Peyer's patch (tissue), 4 donors: ENCODE measurements around the gene SUCNR1. TPM values are rescaled to one million over a fixed set of nuclear protein-coding genes. Genes with fewer than 3 reads are reported as not detected.

Source experiments
- DNase-seq, 3 donors: peaks; one replicate each; pipeline ENCODE4 v3.0.0-alpha.2; 2017 to 2019
- H3K27ac ChIP-seq, 4 donors: fragments of 200-600 bp; sonication (generic); one replicate each; pipeline ENCODE4 v1.5.1; 2016 to 2019
- H3K27me3 ChIP-seq, 2 donors: fragments of 200-600 bp; sonication (generic); one replicate each; pipeline ENCODE4 v1.5.1; 2019
- H3K36me3 ChIP-seq, 3 donors: fragments of 200-600 bp; sonication (generic); one replicate each; pipeline ENCODE4 v1.5.1; 2016 to 2019
- H3K4me1 ChIP-seq, 4 donors: fragments of 200-600 bp; sonication (generic); one replicate each; pipeline ENCODE4 v1.5.1; 2016 to 2019
- H3K4me3 ChIP-seq, 4 donors: fragments of 200-600 bp; sonication (generic); 1 replicate in 3 of 4; 2 replicates in 1 of 4; pipeline ENCODE4 v1.5.1; 2016 to 2019; ENCODE audit warnings: mild to moderate bottlenecking in 1 of 4
- H3K9me3 ChIP-seq, 4 donors: fragments of 200-600 bp; sonication (generic); one replicate each; pipeline ENCODE4 v1.5.1; 2016 to 2019; ENCODE audit warnings: mild to moderate bottlenecking in 1 of 4
- CTCF ChIP-seq, 6 experiments: fragments of 450-650 bp in 4 of 6; fragments of 200-600 bp in 2 of 6; sonication (generic) in 1 of 6; IDR thresholded peaks; one replicate each; pipeline ENCODE4 v1.5.1; 2017 to 2019; ENCODE audit warnings: antibody characterized with exemption in 6 of 6, mild to moderate bottlenecking in 3 of 6, moderate library complexity in 1 of 6
- POLR2A ChIP-seq, 2 donors: fragments of 450-650 bp; IDR thresholded peaks; one replicate each; pipeline ENCODE4 v1.5.1; 2017; ENCODE audit warnings: antibody characterized with exemption in 2 of 2, mild to moderate bottlenecking in 2 of 2, moderate library complexity in 2 of 2
- total RNA-seq, 4 donors: library from RNA; depleted of rRNA; stranded (reverse); fragments of >200 nt; gene quantifications; one replicate each; pipeline ENCODE4 v1.1.0, GENCODE V29; 2016

SUCNR1 gene
- total RNA-seq, 4 donors from 2014 or later, result 0.35 to 1.3 (median 0.57) TPM; not detected in 1

GRCh38 chr3:151900884-151901643 is 27.6 kb downstream of the SUCNR1 start:
- no peak for TF ChIP-seq POLR2A (IDR thresholded peaks at IDR 0.05)
- no peak for TF ChIP-seq CTCF (IDR thresholded peaks at IDR 0.05)
- no peak for DNase-seq
- Histone ChIP-seq H3K27me3 (no peaks in the 10 kb centered on the region), H3K27ac (peak overlapping the region in 1 of 4 donors; percentile 50), H3K4me1 (peaks cover 0 to 23% (median 0%) of the 10 kb centered on the region in 4 donors), H3K4me3 (no peak overlapping the region), H3K9me3 (no peaks in the 10 kb centered on the region), H3K36me3 (no peaks in the 10 kb centered on the region)

GRCh38 chr3:151901644-151902285 is 28.3 kb downstream of the SUCNR1 start:
- H3K27ac ChIP-seq, result peak overlapping the region in 1 of 4 donors; percentile 50

GRCh38 chr3:151903501-151903991 is 30.1 kb downstream of the SUCNR1 start:
- Histone ChIP-seq H3K9me3 (no peaks in the 10 kb centered on the region), H3K27ac (peak overlapping the region in 1 of 4 donors; percentile 49), H3K36me3 (no peaks in the 10 kb centered on the region), H3K4me1 (peaks cover 0 to 23% (median 0%) of the 10 kb centered on the region in 4 donors), H3K4me3 (no peak overlapping the region), H3K27me3 (no peaks in the 10 kb centered on the region)
- no peak for DNase-seq
- TF ChIP-seq POLR2A (IDR thresholded peaks at IDR 0.05) (no peak), CTCF (IDR thresholded peaks at IDR 0.05) (no peak)

More at GRCh38 chr3:151901644-151902285, 28.3 kb downstream of the SUCNR1 start:
- Histone ChIP-seq H3K36me3 (no peaks in the 10 kb centered on the region), H3K9me3 (no peaks in the 10 kb centered on the region), H3K27me3 (no peaks in the 10 kb centered on the region), H3K4me3 (no peak overlapping the region), H3K4me1 (peaks cover 0 to 23% (median 0%) of the 10 kb centered on the region in 4 donors)
- DNase-seq, result no peak
- TF ChIP-seq CTCF (IDR thresholded peaks at IDR 0.05) (no peak), POLR2A (IDR thresholded peaks at IDR 0.05) (no peak)

- Histone ChIP-seq H3K27me3 (no peaks in the 10 kb centered on the region), H3K4me3 (no peak overlapping the region), H3K4me1 (peaks cover 0 to 23% (median 0%) of the 10 kb centered on the region in 4 donors), H3K27ac (no peak overlapping the region), H3K9me3 (no peaks in the 10 kb centered on the region), H3K36me3 (no peaks in the 10 kb centered on the region)
- DNase-seq, result no peak
- TF ChIP-seq CTCF (IDR thresholded peaks at IDR 0.05) (no peak), POLR2A (IDR thresholded peaks at IDR 0.05) (no peak)
These were observed 32.2 kb downstream of the SUCNR1 start for GRCh38 chr3:151905647-151906046.

- no peak for TF ChIP-seq POLR2A (IDR thresholded peaks at IDR 0.05)
- no peak for TF ChIP-seq CTCF (IDR thresholded peaks at IDR 0.05)
- peaks cover 0 to 16% (median 0%) of the 10 kb centered on the region in 4 donors for H3K4me1 ChIP-seq
- H3K27ac ChIP-seq, result no peak overlapping the region
- no peak for DNase-seq
- no peaks in the 10 kb centered on the region for H3K36me3 ChIP-seq
- H3K27me3 ChIP-seq, result no peaks in the 10 kb centered on the region
- H3K9me3 ChIP-seq, result no peaks in the 10 kb centered on the region
- no peak overlapping the region for H3K4me3 ChIP-seq
These were observed 33.3 kb downstream of the SUCNR1 start for GRCh38 chr3:151906751-151907150.
